Ovary (tissue), 9 donors: Measurements from ENCODE around the gene AQP1. TPM values are rescaled to one million over a fixed set of nuclear protein-coding genes. Genes with fewer than 3 reads are reported as not detected.

Source experiments
- DNase-seq, 5 donors: peaks; one replicate each; pipeline ENCODE4 v3.0.0-alpha.2; 2019 to 2020
- H3K27ac ChIP-seq, 2 donors: fragments of 200-600 bp; one replicate each; pipeline versions ENCODE4 v1.5.1 to v1.8.0; 2019 to 2022
- H3K27me3 ChIP-seq: fragments of 200-600 bp; one replicate; pipeline ENCODE4 v1.8.0; 2022
- H3K36me3 ChIP-seq: fragments of 200-600 bp; sonication (generic); one replicate; pipeline ENCODE4 v1.5.1; 2019
- H3K4me1 ChIP-seq: one replicate; pipeline ENCODE4 v1.8.1; 2013; ENCODE audit warnings: mild to moderate bottlenecking, moderate library complexity; ENCODE audit not compliant: insufficient read depth
- H3K4me3 ChIP-seq: fragments of 200-600 bp; sonication (generic); one replicate; pipeline ENCODE4 v1.5.1; 2017
- H3K9me3 ChIP-seq, 2 donors: fragments of 200-600 bp in 1 of 2; sonication (generic) in 1 of 2; one replicate each; pipeline versions ENCODE4 v1.5.1 to v1.8.1; 2013 to 2019; ENCODE audit warnings: mild to moderate bottlenecking in 1 of 2, moderate library complexity in 1 of 2
- CTCF ChIP-seq, 3 donors: fragments of 450-650 bp in 2 of 3; fragments of 200-600 bp in 1 of 3; IDR thresholded peaks; one replicate each; pipeline versions ENCODE4 v1.5.1 to v1.8.0; 2016 to 2022; ENCODE audit warnings: antibody characterized with exemption in 3 of 3, mild to moderate bottlenecking in 1 of 3
- EP300 ChIP-seq: sonication (generic); formaldehyde crosslinking; IDR thresholded peaks from one replicate; pipeline ENCODE4 v1.6.1; 2017; ENCODE audit warnings: antibody characterized with exemption
- POLR2A ChIP-seq: fragments of 450-650 bp; IDR thresholded peaks from one replicate; pipeline ENCODE4 v1.6.1; 2017; ENCODE audit warnings: antibody characterized with exemption, mild to moderate bottlenecking, moderate library complexity
- WGBS, 3 donors: extraction: QIAGEN DNeasy Blood & Tissue Kit in 1 of 3; methylation state at CpG; one replicate each; pipeline versions ENCODE4 v1.1.5 to v1.1.7; 2013 to 2017; 5-methylcytosine and 5-hydroxymethylcytosine counted together
- intact Hi-C, 4 donors: fragments of 100-400 bp; cut with DNase I; formaldehyde crosslinking; loops; one replicate each; pipeline versions ENCODE4 v1.11.0 to v1.15.1; 2022 to 2023
- polyA plus RNA-seq, 2 donors: library from polyadenylated mRNA; stranded (reverse); fragments of 200-250 nt in 1 of 2; fragments of 350-450 nt in 1 of 2; fragmentation: Illumina TruSeq in 1 of 2; extraction: RNeasy Lipid Tissue Mini Kit (QIAGEN cat#74804) in 1 of 2; gene quantifications; one replicate each; pipeline ENCODE4 v1.2.3, GENCODE V29; 2013 to 2014
- total RNA-seq, 7 donors: library from RNA; depleted of rRNA in 2 of 7; stranded (reverse); fragments of >200 nt in 2 of 7; fragmentation: NEBNext Ultra II Directional in 3 of 7; extraction: Animal tissue kit (Norgen Biotek cat#: 25700) in 3 of 7; gene quantifications; one replicate each; pipeline versions ENCODE4 v1.1.0 to v1.2.4, GENCODE V29; 2016 to 2023
- donor health status: DM: no; HTN: no; CAD: no; lungs with moderate emphysema.
- donor health status: DM: no; HTN: no; CAD: no.
- donor health status: Bipolar disorder and iron deficiency.
- donor health status: DM: yes; HTN: yes; CAD: no.
- donor health status: DM: no; HTN: no; CAD: no.
- donor health status: DM: yes; HTN: yes; CAD: no.

Gene AQP1
- total and polyA plus RNA-seq, 9 donors, result 10.2 to 151 (median 54.4) TPM

- H3K9me3 ChIP-seq, result no peaks in the 10 kb centered on the region
- peak in 1 of 5 donors; percentile 9 for DNase-seq
- H3K27me3 ChIP-seq, result no peaks in the 10 kb centered on the region
- H3K27ac ChIP-seq, result no peak overlapping the region
- TF ChIP-seq CTCF (IDR thresholded peaks at IDR 0.05) (no peak), POLR2A (no peak), EP300 (no peak)
- no peaks in the 10 kb centered on the region for H3K36me3 ChIP-seq
- no peaks in the 10 kb centered on the region for H3K4me1 ChIP-seq
- 97 to 98% (median 97%) methylated on average over 4 of the region's 4 CpGs for WGBS, 3 donors
- no peak overlapping the region for H3K4me3 ChIP-seq
- intact Hi-C loops, result loop anchor here in 1 of 4 donors (10.0 kb wide), 1 partner anchor 104 kb away; no protein-coding TSS in a partner anchor
Observed at GRCh38 chr7:30918676-30919075, 7.0 kb downstream of the AQP1 start.

- intact Hi-C loops, result no loop called here
- Histone ChIP-seq H3K27ac (no peak overlapping the region), H3K9me3 (no peaks in the 10 kb centered on the region), H3K27me3 (no peaks in the 10 kb centered on the region), H3K4me3 (no peak overlapping the region), H3K36me3 (no peaks in the 10 kb centered on the region), H3K4me1 (no peaks in the 10 kb centered on the region)
- TF ChIP-seq EP300, result no peak
- TF ChIP-seq POLR2A, result no peak
- peak in 2 of 5 donors; percentile 5 to 14 for DNase-seq
- WGBS, 3 donors, result 75 to 77% (median 75%) methylated on average over 11 of the region's 11 CpGs
Observed at GRCh38 chr7:30920021-30920583, 8.4 kb downstream of the AQP1 start.

- no peak overlapping the region for H3K4me3 ChIP-seq
- no peaks in the 10 kb centered on the region for H3K36me3 ChIP-seq
- TF ChIP-seq CTCF (IDR thresholded peaks at IDR 0.05) (no peak), EP300 (no peak), POLR2A (no peak)
- H3K27ac ChIP-seq, result no peak overlapping the region
- DNase-seq, result peak in 4 of 5 donors; percentile 5 to 28 (median 9)
- WGBS, 3 donors, result 58 to 73% (median 65%) methylated on average over 9 of the region's 9 CpGs
- H3K4me1 ChIP-seq, result no peaks in the 10 kb centered on the region
- intact Hi-C loops, result no loop called here
- no peaks in the 10 kb centered on the region for H3K27me3 ChIP-seq
- no peaks in the 10 kb centered on the region for H3K9me3 ChIP-seq
Observed at GRCh38 chr7:30920584-30921539, 9.2 kb downstream of the AQP1 start.

- TF ChIP-seq EP300 (no peak), CTCF (IDR thresholded peaks at IDR 0.05) (no peak), POLR2A (no peak)
- no peaks in the 10 kb centered on the region for H3K9me3 ChIP-seq
- intact Hi-C loops, result no loop called here
- H3K27me3 ChIP-seq, result no peaks in the 10 kb centered on the region
- no peak overlapping the region for H3K4me3 ChIP-seq
- H3K27ac ChIP-seq, result no peak overlapping the region
- H3K36me3 ChIP-seq, result no peaks in the 10 kb centered on the region
- peak; percentile 5 to 24 (median 8) for DNase-seq
- H3K4me1 ChIP-seq, result no peaks in the 10 kb centered on the region
- WGBS, 3 donors, result 84 to 90% (median 86%) methylated on average over 18 to 19 of the region's 19 CpGs
Observed at GRCh38 chr7:30921540-30922401, 10.1 kb downstream of the AQP1 start.
